Measurements from ENCODE around the gene ARID5B. TPM values are rescaled to one million over a fixed set of nuclear protein-coding genes. Genes with fewer than 3 reads are reported as not detected.

The ARID5B gene
- total RNA-seq, 1 experiment from 2014 or later, result 2.3 TPM

DNA sequence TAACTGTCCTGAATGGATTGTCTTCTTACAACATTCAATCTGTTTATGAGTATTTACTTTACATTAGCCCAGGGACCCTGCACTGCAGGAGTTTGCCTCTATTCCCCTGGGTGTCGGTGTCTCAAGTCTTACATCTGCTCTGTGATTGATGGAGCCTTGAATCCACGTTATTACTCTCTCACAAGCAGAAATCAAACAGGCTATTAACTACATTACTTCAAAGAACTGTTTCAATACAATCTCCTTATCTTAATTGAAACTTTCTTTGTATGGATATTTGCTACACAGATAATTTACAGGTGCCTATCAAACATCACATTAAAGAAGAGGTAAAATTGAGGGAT lies 3.1 kb upstream of the ARID5B start:
- ATAC-seq (no peak), DNase-seq (ENCODE audit: low spot score) (no peak)
- Mint-ChIP-seq H3K27ac (no peak overlapping the region), H3K27me3 (ENCODE audit: low read depth) (peaks cover 49% of the 10 kb centered on the region), H3K9me3 (no peaks in the 10 kb centered on the region), H3K4me1 (peaks cover 36% of the 10 kb centered on the region), H3K4me3 (no peak overlapping the region; the same call in 1 of the 2 replicates), H3K36me3 (no peaks in the 10 kb centered on the region)
- no peak for TF ChIP-seq FOXJ3 (CRISPR knock-in tag; IDR thresholded peaks at IDR 0.05; ENCODE audit: borderline replicate concordance)
- TF ChIP-seq NR2C2 (CRISPR knock-in tag; IDR thresholded peaks at IDR 0.05), result no peak
- TF ChIP-seq FOXK1 (CRISPR knock-in tag; IDR thresholded peaks at IDR 0.05), result no peak
- TF ChIP-seq ZNF416 (CRISPR knock-in tag; IDR thresholded peaks at IDR 0.05), result no peak
- TF ChIP-seq, protein P1, sequence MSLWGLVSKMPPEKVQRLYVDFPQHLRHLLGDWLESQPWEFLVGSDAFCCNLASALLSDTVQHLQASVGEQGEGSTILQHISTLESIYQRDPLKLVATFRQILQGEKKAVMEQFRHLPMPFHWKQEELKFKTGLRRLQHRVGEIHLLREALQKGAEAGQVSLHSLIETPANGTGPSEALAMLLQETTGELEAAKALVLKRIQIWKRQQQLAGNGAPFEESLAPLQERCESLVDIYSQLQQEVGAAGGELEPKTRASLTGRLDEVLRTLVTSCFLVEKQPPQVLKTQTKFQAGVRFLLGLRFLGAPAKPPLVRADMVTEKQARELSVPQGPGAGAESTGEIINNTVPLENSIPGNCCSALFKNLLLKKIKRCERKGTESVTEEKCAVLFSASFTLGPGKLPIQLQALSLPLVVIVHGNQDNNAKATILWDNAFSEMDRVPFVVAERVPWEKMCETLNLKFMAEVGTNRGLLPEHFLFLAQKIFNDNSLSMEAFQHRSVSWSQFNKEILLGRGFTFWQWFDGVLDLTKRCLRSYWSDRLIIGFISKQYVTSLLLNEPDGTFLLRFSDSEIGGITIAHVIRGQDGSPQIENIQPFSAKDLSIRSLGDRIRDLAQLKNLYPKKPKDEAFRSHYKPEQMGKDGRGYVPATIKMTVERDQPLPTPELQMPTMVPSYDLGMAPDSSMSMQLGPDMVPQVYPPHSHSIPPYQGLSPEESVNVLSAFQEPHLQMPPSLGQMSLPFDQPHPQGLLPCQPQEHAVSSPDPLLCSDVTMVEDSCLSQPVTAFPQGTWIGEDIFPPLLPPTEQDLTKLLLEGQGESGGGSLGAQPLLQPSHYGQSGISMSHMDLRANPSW (CRISPR knock-in tag; conservative IDR thresholded peaks at IDR 0.05; ENCODE audit: low read depth), result no peak
- TF ChIP-seq, protein P2, sequence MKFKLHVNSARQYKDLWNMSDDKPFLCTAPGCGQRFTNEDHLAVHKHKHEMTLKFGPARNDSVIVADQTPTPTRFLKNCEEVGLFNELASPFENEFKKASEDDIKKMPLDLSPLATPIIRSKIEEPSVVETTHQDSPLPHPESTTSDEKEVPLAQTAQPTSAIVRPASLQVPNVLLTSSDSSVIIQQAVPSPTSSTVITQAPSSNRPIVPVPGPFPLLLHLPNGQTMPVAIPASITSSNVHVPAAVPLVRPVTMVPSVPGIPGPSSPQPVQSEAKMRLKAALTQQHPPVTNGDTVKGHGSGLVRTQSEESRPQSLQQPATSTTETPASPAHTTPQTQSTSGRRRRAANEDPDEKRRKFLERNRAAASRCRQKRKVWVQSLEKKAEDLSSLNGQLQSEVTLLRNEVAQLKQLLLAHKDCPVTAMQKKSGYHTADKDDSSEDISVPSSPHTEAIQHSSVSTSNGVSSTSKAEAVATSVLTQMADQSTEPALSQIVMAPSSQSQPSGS (CRISPR knock-in tag; IDR thresholded peaks at IDR 0.05; ENCODE audit: borderline replicate concordance, low read depth), result no peak
- TF ChIP-seq, protein P3, sequence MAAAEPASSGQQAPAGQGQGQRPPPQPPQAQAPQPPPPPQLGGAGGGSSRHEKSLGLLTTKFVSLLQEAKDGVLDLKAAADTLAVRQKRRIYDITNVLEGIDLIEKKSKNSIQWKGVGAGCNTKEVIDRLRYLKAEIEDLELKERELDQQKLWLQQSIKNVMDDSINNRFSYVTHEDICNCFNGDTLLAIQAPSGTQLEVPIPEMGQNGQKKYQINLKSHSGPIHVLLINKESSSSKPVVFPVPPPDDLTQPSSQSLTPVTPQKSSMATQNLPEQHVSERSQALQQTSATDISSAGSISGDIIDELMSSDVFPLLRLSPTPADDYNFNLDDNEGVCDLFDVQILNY (CRISPR knock-in tag; IDR thresholded peaks at IDR 0.05), result no peak
- TF ChIP-seq ZNF121 (CRISPR knock-in tag; IDR thresholded peaks at IDR 0.05), result no peak
- no peak for TF ChIP-seq MXD4 (CRISPR knock-in tag; IDR thresholded peaks at IDR 0.05; ENCODE audit: borderline replicate concordance)
- TF ChIP-seq, protein P4, sequence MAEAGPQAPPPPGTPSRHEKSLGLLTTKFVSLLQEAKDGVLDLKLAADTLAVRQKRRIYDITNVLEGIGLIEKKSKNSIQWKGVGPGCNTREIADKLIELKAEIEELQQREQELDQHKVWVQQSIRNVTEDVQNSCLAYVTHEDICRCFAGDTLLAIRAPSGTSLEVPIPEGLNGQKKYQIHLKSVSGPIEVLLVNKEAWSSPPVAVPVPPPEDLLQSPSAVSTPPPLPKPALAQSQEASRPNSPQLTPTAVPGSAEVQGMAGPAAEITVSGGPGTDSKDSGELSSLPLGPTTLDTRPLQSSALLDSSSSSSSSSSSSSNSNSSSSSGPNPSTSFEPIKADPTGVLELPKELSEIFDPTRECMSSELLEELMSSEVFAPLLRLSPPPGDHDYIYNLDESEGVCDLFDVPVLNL (CRISPR knock-in tag; IDR thresholded peaks at IDR 0.05; ENCODE audit: borderline replicate concordance, low read depth), result no peak
- TF ChIP-seq PRRX2 (CRISPR knock-in tag; IDR thresholded peaks at IDR 0.05), result no peak
- TF ChIP-seq MYBL2 (CRISPR knock-in tag; IDR thresholded peaks at IDR 0.05), result no peak
- TF ChIP-seq SOX15 (CRISPR knock-in tag; IDR thresholded peaks at IDR 0.05), result no peak
- TF ChIP-seq, protein P5, sequence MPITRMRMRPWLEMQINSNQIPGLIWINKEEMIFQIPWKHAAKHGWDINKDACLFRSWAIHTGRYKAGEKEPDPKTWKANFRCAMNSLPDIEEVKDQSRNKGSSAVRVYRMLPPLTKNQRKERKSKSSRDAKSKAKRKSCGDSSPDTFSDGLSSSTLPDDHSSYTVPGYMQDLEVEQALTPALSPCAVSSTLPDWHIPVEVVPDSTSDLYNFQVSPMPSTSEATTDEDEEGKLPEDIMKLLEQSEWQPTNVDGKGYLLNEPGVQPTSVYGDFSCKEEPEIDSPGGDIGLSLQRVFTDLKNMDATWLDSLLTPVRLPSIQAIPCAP (CRISPR knock-in tag; IDR thresholded peaks at IDR 0.05), result no peak
- no peak for TF ChIP-seq ESRRA (CRISPR knock-in tag; IDR thresholded peaks at IDR 0.05; ENCODE audit: borderline replicate concordance)
- no peak for TF ChIP-seq SMAD3 (CRISPR knock-in tag; IDR thresholded peaks at IDR 0.05; ENCODE audit: borderline replicate concordance)
- no peak for TF ChIP-seq RORB (CRISPR knock-in tag; IDR thresholded peaks at IDR 0.05)
- TF ChIP-seq, protein P6, sequence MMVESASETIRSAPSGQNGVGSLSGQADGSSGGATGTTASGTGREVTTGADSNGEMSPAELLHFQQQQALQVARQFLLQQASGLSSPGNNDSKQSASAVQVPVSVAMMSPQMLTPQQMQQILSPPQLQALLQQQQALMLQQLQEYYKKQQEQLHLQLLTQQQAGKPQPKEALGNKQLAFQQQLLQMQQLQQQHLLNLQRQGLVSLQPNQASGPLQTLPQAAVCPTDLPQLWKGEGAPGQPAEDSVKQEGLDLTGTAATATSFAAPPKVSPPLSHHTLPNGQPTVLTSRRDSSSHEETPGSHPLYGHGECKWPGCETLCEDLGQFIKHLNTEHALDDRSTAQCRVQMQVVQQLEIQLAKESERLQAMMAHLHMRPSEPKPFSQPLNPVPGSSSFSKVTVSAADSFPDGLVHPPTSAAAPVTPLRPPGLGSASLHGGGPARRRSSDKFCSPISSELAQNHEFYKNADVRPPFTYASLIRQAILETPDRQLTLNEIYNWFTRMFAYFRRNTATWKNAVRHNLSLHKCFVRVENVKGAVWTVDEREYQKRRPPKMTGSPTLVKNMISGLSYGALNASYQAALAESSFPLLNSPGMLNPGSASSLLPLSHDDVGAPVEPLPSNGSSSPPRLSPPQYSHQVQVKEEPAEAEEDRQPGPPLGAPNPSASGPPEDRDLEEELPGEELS (CRISPR knock-in tag; IDR thresholded peaks at IDR 0.05), result no peak
- TF ChIP-seq, protein P7, sequence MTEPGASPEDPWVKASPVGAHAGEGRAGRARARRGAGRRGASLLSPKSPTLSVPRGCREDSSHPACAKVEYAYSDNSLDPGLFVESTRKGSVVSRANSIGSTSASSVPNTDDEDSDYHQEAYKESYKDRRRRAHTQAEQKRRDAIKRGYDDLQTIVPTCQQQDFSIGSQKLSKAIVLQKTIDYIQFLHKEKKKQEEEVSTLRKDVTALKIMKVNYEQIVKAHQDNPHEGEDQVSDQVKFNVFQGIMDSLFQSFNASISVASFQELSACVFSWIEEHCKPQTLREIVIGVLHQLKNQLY (CRISPR knock-in tag; IDR thresholded peaks at IDR 0.05), result no peak
- TF ChIP-seq, protein P8, sequence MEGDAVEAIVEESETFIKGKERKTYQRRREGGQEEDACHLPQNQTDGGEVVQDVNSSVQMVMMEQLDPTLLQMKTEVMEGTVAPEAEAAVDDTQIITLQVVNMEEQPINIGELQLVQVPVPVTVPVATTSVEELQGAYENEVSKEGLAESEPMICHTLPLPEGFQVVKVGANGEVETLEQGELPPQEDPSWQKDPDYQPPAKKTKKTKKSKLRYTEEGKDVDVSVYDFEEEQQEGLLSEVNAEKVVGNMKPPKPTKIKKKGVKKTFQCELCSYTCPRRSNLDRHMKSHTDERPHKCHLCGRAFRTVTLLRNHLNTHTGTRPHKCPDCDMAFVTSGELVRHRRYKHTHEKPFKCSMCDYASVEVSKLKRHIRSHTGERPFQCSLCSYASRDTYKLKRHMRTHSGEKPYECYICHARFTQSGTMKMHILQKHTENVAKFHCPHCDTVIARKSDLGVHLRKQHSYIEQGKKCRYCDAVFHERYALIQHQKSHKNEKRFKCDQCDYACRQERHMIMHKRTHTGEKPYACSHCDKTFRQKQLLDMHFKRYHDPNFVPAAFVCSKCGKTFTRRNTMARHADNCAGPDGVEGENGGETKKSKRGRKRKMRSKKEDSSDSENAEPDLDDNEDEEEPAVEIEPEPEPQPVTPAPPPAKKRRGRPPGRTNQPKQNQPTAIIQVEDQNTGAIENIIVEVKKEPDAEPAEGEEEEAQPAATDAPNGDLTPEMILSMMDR (IDR thresholded peaks at IDR 0.05), result no peak
- POLR2A ChIA-PET, result no interaction called here
- CTCF ChIA-PET, result interaction anchor here (1.0 kb wide), 1 partner anchor 8 kb away, joined by 7 read pairs; no protein-coding TSS in a partner anchor

Measured in WTC11 (cell line).